SKM-1 treated with dmso at 0.1 percent for 144 hours (cell line): Measurements from ENCODE around the gene SPEF2.

ENCODE experiments used
- DNase-seq: peaks from one replicate; lab custom pipeline; 2025; ENCODE audit not compliant: unreplicated experiment; lab: John Stamatoyannopoulos, UW

The SPEF2 gene

DNA sequence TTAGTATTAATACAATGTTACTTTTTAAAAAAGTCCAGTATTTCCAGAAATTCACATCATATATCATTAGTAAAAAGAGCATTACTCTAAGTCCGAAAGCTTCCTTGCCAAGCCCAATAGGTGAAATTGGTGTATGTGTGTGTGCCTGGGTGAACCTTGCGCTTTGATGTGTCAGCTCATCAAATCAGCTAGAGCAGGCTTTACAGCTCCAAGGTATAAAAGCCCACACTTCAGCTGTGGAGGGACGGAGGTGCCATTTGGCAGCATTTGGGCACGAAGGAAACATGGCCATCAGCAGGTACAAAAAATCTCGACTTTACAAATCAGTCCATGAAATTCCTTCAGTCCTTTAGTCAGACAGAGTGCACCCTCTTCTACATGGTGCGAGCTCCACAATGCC is 162.6 kb downstream of the SPEF2 start:
- no peak for DNase-seq

- DNase-seq: no peak
These were observed 163.6 kb downstream of the SPEF2 start for GRCh38 chr5:35781181-35781790.

GRCh38 chr5:35783551-35783950 is 165.9 kb downstream of the SPEF2 start:
- no peak for DNase-seq

- no peak for DNase-seq
These were observed 168.0 kb downstream of the SPEF2 start for GRCh38 chr5:35785601-35786085.

DNA sequence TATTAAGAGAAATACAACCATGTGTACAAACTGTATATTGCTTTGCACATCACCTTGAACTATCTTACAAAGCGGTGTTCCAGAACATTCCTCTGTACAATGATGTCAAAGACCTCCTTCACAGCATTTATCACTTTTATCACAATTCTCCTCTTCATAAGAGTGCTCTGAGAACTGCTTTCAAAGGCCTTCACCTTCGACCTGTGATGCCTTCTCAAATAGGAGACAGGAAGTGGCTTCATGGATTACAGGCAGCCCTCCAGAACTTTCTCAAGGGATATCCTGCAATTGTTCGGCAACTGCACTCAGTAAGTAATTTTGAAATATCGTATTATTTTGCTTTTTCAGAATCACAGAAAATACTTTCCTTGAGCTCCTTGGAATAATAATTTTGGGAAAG is 171.1 kb downstream of the SPEF2 start:
- no peak for DNase-seq

DNA sequence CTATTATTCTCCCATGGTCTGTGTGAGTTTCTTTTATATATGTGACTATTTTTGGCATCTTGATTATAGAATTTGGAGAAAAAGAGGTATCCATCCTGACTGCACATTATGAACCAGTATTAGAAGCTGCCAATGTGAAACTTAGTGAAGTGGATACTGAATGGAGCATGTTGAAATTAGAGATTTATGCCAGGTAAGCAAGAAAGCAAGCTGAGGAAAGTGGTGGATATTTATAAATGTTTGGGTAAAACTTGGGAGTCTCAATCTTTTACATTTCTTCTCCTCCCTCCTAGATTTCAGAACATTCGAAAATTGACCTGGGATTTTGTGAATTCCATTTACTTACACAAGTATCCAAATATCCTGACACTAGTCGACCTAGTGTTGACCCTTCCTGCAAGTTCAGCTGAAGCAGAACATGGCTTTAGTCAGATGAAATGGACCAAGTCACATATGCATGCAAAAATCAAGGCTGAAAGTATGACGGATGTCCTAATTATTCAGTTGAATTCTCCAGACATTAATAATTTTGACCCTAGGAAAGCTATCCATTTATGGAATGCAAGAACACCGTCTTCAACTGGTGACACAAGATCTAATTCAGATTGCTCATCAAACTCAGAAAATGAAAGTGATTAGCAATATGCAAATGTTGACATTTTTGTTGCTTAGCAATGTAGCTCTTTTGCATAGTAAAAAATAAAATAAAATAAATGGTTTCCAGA is 172.2 kb downstream of the SPEF2 start:
- no peak for DNase-seq

DNA sequence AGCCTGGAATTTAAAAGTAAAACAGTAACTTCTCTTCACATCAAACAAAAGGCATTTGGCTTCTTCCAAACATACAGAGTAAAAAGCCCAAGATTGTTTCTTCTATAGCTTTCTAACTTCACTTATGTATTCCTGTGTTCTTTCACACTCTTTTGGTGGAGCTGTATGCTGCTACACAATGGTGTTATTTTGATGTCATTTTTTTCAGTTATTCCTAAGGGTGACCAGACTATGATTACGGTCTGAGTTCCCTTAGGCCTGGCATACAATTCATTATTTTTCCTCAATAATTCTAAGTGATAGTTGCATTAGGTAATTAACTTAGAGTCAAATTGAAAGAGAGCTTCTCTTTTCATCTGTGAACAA is 172.8 kb downstream of the SPEF2 start:
- no peak for DNase-seq

- DNase-seq: no peak
These were observed 176.6 kb downstream of the SPEF2 start for GRCh38 chr5:35794328-35794619.

- DNase-seq: no peak
These were observed 177.2 kb downstream of the SPEF2 start for GRCh38 chr5:35794684-35795375.

DNA sequence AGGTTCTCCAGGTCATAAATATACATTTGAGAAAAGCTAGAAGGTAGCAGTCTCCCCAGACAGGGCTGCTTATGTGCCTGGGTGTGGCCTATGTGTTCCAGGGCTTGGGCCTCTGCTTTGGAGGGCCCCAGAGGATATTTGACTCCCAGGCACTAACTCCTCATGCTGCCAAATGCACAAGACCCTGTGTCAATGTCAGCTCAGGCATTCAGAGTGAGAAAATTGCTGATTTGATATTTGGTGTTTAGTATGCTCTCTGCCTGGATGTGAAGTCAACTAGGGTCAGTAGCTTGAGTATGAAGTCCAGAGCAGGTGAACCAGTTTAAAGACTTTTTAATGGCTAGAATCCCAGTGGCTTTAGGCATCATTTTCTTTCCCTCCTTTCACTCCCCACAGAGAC is 181.5 kb downstream of the SPEF2 start:
- DNase-seq: no peak

GRCh38 chr5:35799753-35800152 is 182.1 kb downstream of the SPEF2 start:
- no peak for DNase-seq

DNA sequence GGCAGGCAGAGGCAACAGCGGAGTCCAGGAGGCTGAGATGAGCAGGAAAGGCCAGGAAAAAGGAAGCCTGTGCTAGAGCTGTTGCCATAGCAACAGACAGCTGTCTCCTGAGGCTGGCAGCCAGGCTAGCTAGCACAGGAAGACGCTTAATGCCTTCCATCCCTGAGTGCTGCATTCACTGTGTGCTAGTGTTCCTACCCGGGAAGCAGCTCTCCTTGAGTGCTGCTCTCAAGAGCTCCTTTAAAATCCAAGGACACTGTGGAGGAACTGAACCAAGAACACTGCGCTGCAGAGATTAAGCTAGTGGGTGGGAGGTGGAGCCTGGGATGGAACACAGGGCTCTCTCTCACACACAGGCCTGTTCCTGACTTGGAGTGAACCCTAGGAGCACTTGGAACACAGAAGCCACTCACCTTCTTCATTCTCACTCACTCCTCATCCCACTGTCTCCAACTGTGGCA is 185.6 kb downstream of the SPEF2 start:
- DNase-seq: no peak

DNA sequence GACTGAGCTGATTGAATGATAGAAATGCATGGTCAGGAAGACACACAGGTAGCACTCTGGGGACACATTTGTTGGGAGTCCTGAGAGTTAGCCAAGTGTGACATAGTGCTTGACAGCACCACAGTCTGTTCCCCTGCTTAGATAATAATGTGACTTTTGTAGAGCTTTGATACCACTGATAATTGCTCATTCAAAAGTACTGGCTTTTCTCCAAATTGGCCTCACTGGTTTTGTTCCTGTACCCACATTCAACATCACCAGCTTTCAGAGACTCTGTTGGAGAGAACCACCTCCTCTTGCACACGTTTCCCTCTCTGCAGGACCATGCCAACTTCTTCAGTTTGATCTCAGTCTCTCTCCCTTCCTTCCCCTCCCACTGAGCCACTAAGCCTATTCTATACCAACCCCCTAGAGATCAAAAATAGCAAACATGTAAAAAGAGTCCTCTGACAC is 186.6 kb downstream of the SPEF2 start:
- DNase-seq: no peak

- DNase-seq: no peak
These were observed 187.2 kb downstream of the SPEF2 start for GRCh38 chr5:35804841-35805240.

DNA sequence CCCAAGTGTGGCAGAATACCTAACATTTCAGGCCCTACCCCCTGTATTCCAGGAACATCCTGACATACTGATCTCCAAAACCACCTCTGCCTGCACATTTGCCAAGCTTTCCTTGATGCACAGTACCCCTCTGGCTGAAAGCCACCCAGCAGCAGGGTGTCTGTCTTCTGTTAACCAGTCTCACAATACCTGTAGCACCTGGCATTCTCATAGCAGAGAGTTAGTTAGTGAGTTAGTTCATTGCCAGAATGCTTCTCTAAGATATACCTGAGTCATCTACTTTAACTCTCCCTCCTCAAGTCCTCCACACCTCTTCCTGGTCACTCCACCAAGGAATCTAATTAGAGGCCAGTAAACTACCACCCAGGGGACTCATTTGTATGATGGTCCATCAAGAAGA is 192.9 kb downstream of the SPEF2 start:
- DNase-seq: no peak

- no peak for DNase-seq
These were observed 193.6 kb downstream of the SPEF2 start for GRCh38 chr5:35811108-35811741.

DNA sequence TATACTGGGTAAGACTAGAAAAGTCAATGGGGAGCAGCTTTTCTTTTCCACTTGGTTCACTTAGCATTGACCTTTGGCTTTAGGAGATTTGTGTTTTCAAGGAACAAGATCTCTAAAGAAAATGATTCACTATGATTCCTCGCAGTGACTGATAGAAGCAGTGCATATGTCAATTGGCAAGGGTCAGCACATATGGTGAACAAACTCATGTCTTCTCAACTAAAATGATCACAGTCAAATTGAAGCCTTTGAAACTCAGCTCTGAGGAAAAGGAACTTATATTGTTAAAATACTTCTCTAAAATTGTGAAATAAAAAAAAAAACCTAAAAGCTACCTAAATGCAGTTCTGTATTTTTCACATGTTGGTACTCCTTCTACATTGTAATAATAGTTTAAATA is 195.9 kb downstream of the SPEF2 start:
- DNase-seq: no peak

GRCh38 chr5:35815089-35815936 is 197.7 kb downstream of the SPEF2 start:
- DNase-seq: no peak

- no peak for DNase-seq
These were observed 199.3 kb downstream of the SPEF2 start for GRCh38 chr5:35816881-35817521.

GRCh38 chr5:35819026-35819425 is 201.4 kb downstream of the SPEF2 start:
- no peak for DNase-seq
